PC-3 (cell line): ENCODE measurements around the gene RRAGD.
A peak's percentile ranks its signal among the peaks of the same experiment; 100 is the strongest.

ENCODE experiments used
- CTCF ChIP-seq: fragments of 300-600 bp; sonication (generic); conservative IDR thresholded peaks from 2 replicates; pipeline ENCODE4 v1.5.1; 2017; ENCODE audit warnings: antibody characterized with exemption, low read depth, mild to moderate bottlenecking, low read length
- EZH2 ChIP-seq: fragments of 300-600 bp; sonication (generic); IDR thresholded peaks from one replicate; pipeline ENCODE4 v1.6.1; 2017; ENCODE audit warnings: antibody characterized with exemption, mild to moderate bottlenecking, low read length; ENCODE audit not compliant: unreplicated experiment

- TF ChIP-seq CTCF, result peak; percentile 34; the same call in 1 of the 2 replicates
- TF ChIP-seq EZH2, result no peak
Measured at GRCh38 chr6:89375427-89376267, 36.4 kb downstream of the RRAGD start.
